K562 (cell line): ENCODE data around the gene PLA2G4C. TPM values are rescaled to one million over a fixed set of nuclear protein-coding genes. Genes with fewer than 3 reads are reported as not detected.

Source experiments
- ATAC-seq: fragments of 200-7000 bp; cut with Tn5 transposase; 3 replicates; pipeline ENCODE4 v1.9.1; 2020; ENCODE audit warnings: moderate library complexity
- BruUV-seq: library from RNA; stranded (reverse); fragments of 400-500 nt; replicated peaks from 2 replicates; lab custom pipeline; 2021; lab: Mats Ljungman, UMichigan
- CTCF ChIA-PET: fragments of 300-600 bp; formaldehyde crosslinking; extraction: SDS; loops from one replicate; lab custom pipeline; 2021; ENCODE audit warnings: low intra/inter-chr PET ratio; lab: Yijun Ruan, JAX
- POLR2A ChIA-PET: fragments of 300-600, 350-650 bp; sonication (Branson Sonifier 250); formaldehyde crosslinking; extraction: SDS; loops from one replicate; lab custom pipeline; 2021; ENCODE audit warnings: antibody characterized with exemption, inconsistent platforms; lab: Yijun Ruan, JAX
- DNase-seq, 4 experiments: peaks; one replicate each; pipeline versions ENCODE4 v3.0.0 to v3.0.0-alpha.2; 2011 to 2018; ENCODE audit warnings: low spot score in 3 of 4, mixed read lengths in 3 of 4; ENCODE audit errors: extremely low read depth in 1 of 4
- FAIRE-seq: peaks from 2 replicates; lab custom pipeline; 2011; peaks lifted over from hg19 to GRCh38; lab: Jason Lieb, UNC
- H2AFZ ChIP-seq: 2 replicates; pipeline ENCODE4 v1.6.0; 2011; ENCODE audit warnings: low read depth, low read length, control low read depth, inconsistent platforms
- H3K27ac ChIP-seq: fragments of 200-600 bp; 3 replicates; pipeline ENCODE4 v1.8.0; 2011; ENCODE audit warnings: low read depth, mild to moderate bottlenecking, control low read depth, inconsistent platforms, low read length, moderate library complexity, mixed read lengths; ENCODE audit errors: extremely low read depth
- H3K27me3 ChIP-seq, 2 experiments: fragments of 300-600 bp in 1 of 2; 2 replicates in 1 of 2; 3 replicates in 1 of 2; pipeline versions ENCODE4 v1.6.0 to v1.8.0; 2011; ENCODE audit warnings: inconsistent platforms in 2 of 2, low read length in 2 of 2, mild to moderate bottlenecking in 1 of 2, mixed read lengths in 1 of 2, moderate library complexity in 1 of 2; ENCODE audit not compliant: control insufficient read depth in 2 of 2, insufficient read depth in 2 of 2
- H3K36me3 ChIP-seq: fragments of 300-600 bp; 3 replicates; pipeline ENCODE4 v1.8.0; 2011; ENCODE audit warnings: mild to moderate bottlenecking, low read length, inconsistent platforms; ENCODE audit not compliant: control insufficient read depth, insufficient read depth
- H3K4me1 ChIP-seq, 2 experiments: fragments of 200-600 bp in 1 of 2; replicated peaks in 1 of 2; 2 replicates in 1 of 2; 3 replicates in 1 of 2; pipeline versions ENCODE4 v1.5.1 to v1.8.0; 2011; ENCODE audit warnings: inconsistent platforms in 2 of 2, low read length in 2 of 2, mild to moderate bottlenecking in 1 of 2, mixed read lengths in 1 of 2, moderate library complexity in 1 of 2; ENCODE audit not compliant: control insufficient read depth in 2 of 2, insufficient read depth in 2 of 2
- H3K4me2 ChIP-seq: 2 replicates; pipeline ENCODE4 v1.6.1; 2011; ENCODE audit warnings: low read length, control low read depth, inconsistent platforms, mixed read lengths; ENCODE audit not compliant: insufficient read depth
- H3K4me3 ChIP-seq: fragments of 200-600 bp; sonication (generic), shearing (Covaris generic); 2 replicates; pipeline ENCODE4 v1.5.1; 2016; ENCODE audit warnings: control low read depth, inconsistent platforms
- H3K79me2 ChIP-seq: fragments of 200-600 bp; 3 replicates; pipeline ENCODE4 v1.8.0; 2011; ENCODE audit warnings: low read length, inconsistent platforms; ENCODE audit not compliant: control insufficient read depth, insufficient read depth
- H3K9ac ChIP-seq, 2 experiments: 2 replicates each; pipeline versions ENCODE4 v1.6.0 to v1.6.1; 2011; ENCODE audit warnings: low read depth in 2 of 2, low read length in 2 of 2, control low read depth in 1 of 2, inconsistent platforms in 1 of 2, mild to moderate bottlenecking in 1 of 2, mixed read lengths in 1 of 2; ENCODE audit not compliant: insufficient read depth in 1 of 2
- H3K9me1 ChIP-seq: one replicate; pipeline ENCODE4 v1.6.0; 2011; ENCODE audit warnings: inconsistent platforms, mild to moderate bottlenecking, low read length, moderate library complexity; ENCODE audit not compliant: control insufficient read depth, insufficient read depth
- H3K9me3 ChIP-seq: replicated peaks from 2 replicates; pipeline ENCODE4 v1.5.1; 2011; ENCODE audit warnings: low read depth, low read length, inconsistent platforms; ENCODE audit not compliant: control insufficient read depth, insufficient read depth
- H4K20me1 ChIP-seq: replicated peaks from 2 replicates; pipeline ENCODE4 v1.6.1; 2011; ENCODE audit warnings: low read length, inconsistent platforms, mixed read lengths; ENCODE audit not compliant: control insufficient read depth, insufficient read depth
- ATF1 ChIP-seq, 2 experiments: fragments of 450-650 bp in 1 of 2; IDR thresholded peaks; 2 replicates each; pipeline ENCODE4 v1.6.1; 2016; ENCODE audit warnings: missing compliant biosample characterization in 1 of 2, missing genetic modification characterization in 1 of 2
- ATF3 ChIP-seq, 2 experiments: fragments of 450-650 bp in 1 of 2; sonication (generic) in 1 of 2; formaldehyde crosslinking in 1 of 2; IDR thresholded peaks in 1 of 2; conservative IDR thresholded peaks in 1 of 2; 2 replicates each; pipeline versions ENCODE4 v1.6.1 to v1.8.1; 2016 to 2023; ENCODE audit warnings: mild to moderate bottlenecking in 2 of 2, moderate library complexity in 2 of 2, inconsistent platforms in 1 of 2, missing genetic modification reagents in 1 of 2
- BCOR ChIP-seq: fragments of 450-650 bp; IDR thresholded peaks from 2 replicates; pipeline ENCODE4 v1.6.1; 2016
- JUNB ChIP-seq: fragments of 450-650 bp; formaldehyde crosslinking; conservative IDR thresholded peaks from 2 replicates; pipeline ENCODE4 v1.4.0; 2020; ENCODE audit warnings: mild to moderate bottlenecking
- JUND ChIP-seq, 2 experiments: IDR thresholded peaks; 2 replicates in 1 of 2; 3 replicates in 1 of 2; pipeline ENCODE4 v1.6.1; 2011; ENCODE audit warnings: borderline replicate concordance in 2 of 2, low read depth in 2 of 2, low read length in 2 of 2, improper control_type of control experiment in 1 of 2, missing biosample characterization in 1 of 2, missing genetic modification characterization in 1 of 2, missing genetic modification reagents in 1 of 2
- KDM1A ChIP-seq, 2 experiments: fragments of 450-650 bp; IDR thresholded peaks; 2 replicates each; pipeline ENCODE4 v1.6.1; 2016; ENCODE audit warnings: mild to moderate bottlenecking in 2 of 2
- MEIS2 ChIP-seq: fragments of 450-650 bp; IDR thresholded peaks from 2 replicates; pipeline ENCODE4 v1.6.1; 2014; ENCODE audit warnings: mild to moderate bottlenecking; ENCODE audit not compliant: partially characterized antibody
- MXI1 ChIP-seq: IDR thresholded peaks from 2 replicates; pipeline ENCODE4 v1.6.1; 2011; ENCODE audit warnings: low read depth, mild to moderate bottlenecking, improper control_type of control experiment, low read length
- ZBTB11 ChIP-seq, 3 experiments: fragments of 200-800 bp in 1 of 3; fragments of 250-450 bp in 1 of 3; fragments of 450-650 bp in 1 of 3; sonication (Bioruptor Pico) in 1 of 3; sonication (Bioruptor generic) in 1 of 3; formaldehyde crosslinking in 1 of 3; IDR thresholded peaks; 2 replicates each; pipeline versions ENCODE4 v1.6.1 to v1.8.0; 2016 to 2022; ENCODE audit warnings: mild to moderate bottlenecking in 2 of 3, missing genetic modification characterization in 2 of 3, missing compliant biosample characterization in 1 of 3, moderate library complexity in 1 of 3
- ZNF316 ChIP-seq: fragments of 450-650 bp; IDR thresholded peaks from 2 replicates; pipeline ENCODE4 v1.6.1; 2016
- ZNF444 ChIP-seq: fragments of 250-450 bp; sonication (Bioruptor Pico); IDR thresholded peaks from 2 replicates; pipeline ENCODE4 v1.4.0; 2020; ENCODE audit warnings: mild to moderate bottlenecking, moderate library complexity
- ZNF785 ChIP-seq: fragments of 250-450 bp; sonication (Bioruptor Pico); IDR thresholded peaks from 2 replicates; pipeline ENCODE4 v1.4.0; 2020; ENCODE audit warnings: mild to moderate bottlenecking
- WGBS: fragments of 100-300 bp; shearing (Covaris generic); methylation state at CpG from one replicate; pipeline ENCODE4 v1.1.6; 2016; ENCODE audit warnings: low coverage, mixed read lengths; ENCODE audit not compliant: insufficient coverage; ENCODE audit errors: missing lambda C conversion rate; 5-methylcytosine and 5-hydroxymethylcytosine counted together
- in situ Hi-C: fragments of 300-500 bp; cut with MboI; formaldehyde crosslinking; loops from 4 replicates; pipeline ENCODE4 v1.15.0; 2018; ENCODE audit warnings: inconsistent platforms, mixed read lengths
- intact Hi-C: fragments of 100-400 bp; cut with micrococcal nuclease; formaldehyde crosslinking; loops from 2 replicates; pipeline ENCODE4 v1.14.2; 2022
- polyA plus RNA-seq, 8 experiments: library from polyadenylated mRNA; depleted of rRNA in 4 of 8; stranded (reverse) in 5 of 8; unstranded in 3 of 8; fragments of >200 nt; fragmentation: Nextera tagmentation in 2 of 8; fragmentation: Illumina TruSeq in 1 of 8; extraction: Ambion mirVana in 2 of 8; extraction: Trizol in 1 of 8; gene quantifications; 2 replicates each; pipeline versions ENCODE4 v1.2.1 to v1.2.3, GENCODE V29; 2011 to 2014; ENCODE audit warnings: inconsistent platforms in 1 of 8, missing spikeins in 1 of 8
- total RNA-seq, 7 experiments: library from RNA; depleted of rRNA in 6 of 7; stranded (reverse); fragments of >200 nt in 6 of 7; fragmentation: Illumina TruSeq in 2 of 7; extraction: Trizol in 2 of 7; gene quantifications; 2 replicates each; pipeline versions ENCODE4 v1.2.1 to v1.2.3, GENCODE V29; 2011 to 2021; ENCODE audit warnings: low replicate concordance in 1 of 7

PLA2G4C gene
- total and polyA plus RNA-seq, 9 of the 15 experiments (the other 6 are each of a cell fraction or from before 2014, with no cell fraction given): 0.27 to 0.35 (median 0.35) TPM; not detected in 6

- H3K4me1 ChIP-seq: no peaks in the 10 kb centered on the region; a peak in 1 of 5 replicates
- no peaks in the 10 kb centered on the region for H4K20me1 ChIP-seq
- H3K4me3 ChIP-seq: no peak overlapping the region
- TF ChIP-seq MXI1 (no peak), ATF3 (IDR thresholded peaks at IDR 0.05) (peak; percentile 64), ATF3 (CRISPR knock-in tag; conservative IDR thresholded peaks at IDR 0.05) (no peak), ZNF785 (CRISPR knock-in tag) (no peak), JUNB (CRISPR knock-in tag) (no peak), MEIS2 (peak; percentile 31), ATF1 (CRISPR knock-in tag; IDR thresholded peaks at IDR 0.05) (no peak), ATF1 (tag; IDR thresholded peaks at IDR 0.05) (peak; percentile 93), ZBTB11 (CRISPR knock-in tag; IDR thresholded peaks at IDR 0.05) (no peak), ZNF444 (CRISPR knock-in tag) (no peak), BCOR (no peak), JUND (IDR thresholded peaks at IDR 0.05; ENCODE audit: borderline replicate concordance, low read depth, low read length) (no peak), JUND (tag; IDR thresholded peaks at IDR 0.05; ENCODE audit: borderline replicate concordance, low read depth, low read length) (peak; percentile 20; the same call in 1 of the 3 replicates), KDM1A (IDR thresholded peaks at IDR 0.05) (no peak), ZNF316 (peak; percentile 26; the same call in 1 of the 2 replicates)
- under 1% methylated on average over 11 of the region's 11 CpGs for WGBS
- DNase-seq (no peak), ATAC-seq (no peak), FAIRE-seq (no peak)
- H3K79me2 ChIP-seq: no peaks in the 10 kb centered on the region
- CTCF ChIA-PET: no interaction called here
- BruUV-seq: no TSS peak
- in situ Hi-C loops (no loop called here), intact Hi-C loops (no loop called here)
- no peak overlapping the region for H2AFZ ChIP-seq
- POLR2A ChIA-PET: no interaction called here
- H3K36me3 ChIP-seq: no peaks in the 10 kb centered on the region
- H3K27me3 ChIP-seq: peaks cover 2 to 7% of the 10 kb centered on the region in 2 experiments; a peak in 1 of 5 replicates
- H3K4me2 ChIP-seq: no peak overlapping the region
- H3K27ac ChIP-seq: no peak overlapping the region
- no peaks in the 10 kb centered on the region; the same call in 1 of the 2 replicates for H3K9me3 ChIP-seq
- no peak overlapping the region for H3K9ac ChIP-seq
- no peaks in the 10 kb centered on the region for H3K9me1 ChIP-seq
These were observed 99.5 kb downstream of the PLA2G4C start for GRCh38 chr19:48010932-48011758.
